ENCODE data around the gene LMBR1L. TPM values are rescaled to one million over a fixed set of nuclear protein-coding genes. Genes with fewer than 3 reads are reported as not detected.

LMBR1L gene
- total RNA-seq, 4 donors from 2014 or later = 25.6 to 94.2 (median 54.5) TPM

GRCh38 chr12:49055092-49055491 is 55.6 kb downstream of the LMBR1L start:
- TF ChIP-seq, protein P1, sequence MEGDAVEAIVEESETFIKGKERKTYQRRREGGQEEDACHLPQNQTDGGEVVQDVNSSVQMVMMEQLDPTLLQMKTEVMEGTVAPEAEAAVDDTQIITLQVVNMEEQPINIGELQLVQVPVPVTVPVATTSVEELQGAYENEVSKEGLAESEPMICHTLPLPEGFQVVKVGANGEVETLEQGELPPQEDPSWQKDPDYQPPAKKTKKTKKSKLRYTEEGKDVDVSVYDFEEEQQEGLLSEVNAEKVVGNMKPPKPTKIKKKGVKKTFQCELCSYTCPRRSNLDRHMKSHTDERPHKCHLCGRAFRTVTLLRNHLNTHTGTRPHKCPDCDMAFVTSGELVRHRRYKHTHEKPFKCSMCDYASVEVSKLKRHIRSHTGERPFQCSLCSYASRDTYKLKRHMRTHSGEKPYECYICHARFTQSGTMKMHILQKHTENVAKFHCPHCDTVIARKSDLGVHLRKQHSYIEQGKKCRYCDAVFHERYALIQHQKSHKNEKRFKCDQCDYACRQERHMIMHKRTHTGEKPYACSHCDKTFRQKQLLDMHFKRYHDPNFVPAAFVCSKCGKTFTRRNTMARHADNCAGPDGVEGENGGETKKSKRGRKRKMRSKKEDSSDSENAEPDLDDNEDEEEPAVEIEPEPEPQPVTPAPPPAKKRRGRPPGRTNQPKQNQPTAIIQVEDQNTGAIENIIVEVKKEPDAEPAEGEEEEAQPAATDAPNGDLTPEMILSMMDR (IDR thresholded peaks at IDR 0.05; ENCODE audit: low read depth) = no peak

GRCh38 chr12:49054524-49054923 is 56.1 kb downstream of the LMBR1L start:
- TF ChIP-seq, protein P1 (IDR thresholded peaks at IDR 0.05; ENCODE audit: low read depth) = no peak

DNA sequence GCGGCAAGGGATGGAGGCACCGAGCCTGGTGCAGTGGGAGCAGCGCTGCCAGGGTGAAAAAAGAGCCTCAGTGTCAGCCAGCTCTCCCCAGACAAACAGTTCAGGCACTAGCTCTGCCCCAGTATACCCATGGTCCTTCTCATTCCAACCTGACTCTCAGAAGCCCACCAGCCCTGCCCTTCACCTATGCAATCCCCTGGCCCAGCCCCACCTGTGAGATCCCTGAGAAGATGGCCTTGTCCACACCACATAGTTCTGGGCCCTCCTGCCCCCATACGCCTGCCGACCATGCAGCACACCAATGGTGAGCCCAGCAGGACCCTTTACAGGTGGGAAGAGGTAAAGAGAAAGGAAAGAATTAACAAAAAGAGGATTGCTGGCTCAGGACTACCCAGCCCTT is 56.6 kb downstream of the LMBR1L start:
- TF ChIP-seq, protein P1 (IDR thresholded peaks at IDR 0.05; ENCODE audit: low read depth) = no peak

GRCh38 chr12:49052451-49053208 is 58.0 kb downstream of the LMBR1L start:
- TF ChIP-seq, protein P1 (IDR thresholded peaks at IDR 0.05; ENCODE audit: low read depth) = no peak

DNA sequence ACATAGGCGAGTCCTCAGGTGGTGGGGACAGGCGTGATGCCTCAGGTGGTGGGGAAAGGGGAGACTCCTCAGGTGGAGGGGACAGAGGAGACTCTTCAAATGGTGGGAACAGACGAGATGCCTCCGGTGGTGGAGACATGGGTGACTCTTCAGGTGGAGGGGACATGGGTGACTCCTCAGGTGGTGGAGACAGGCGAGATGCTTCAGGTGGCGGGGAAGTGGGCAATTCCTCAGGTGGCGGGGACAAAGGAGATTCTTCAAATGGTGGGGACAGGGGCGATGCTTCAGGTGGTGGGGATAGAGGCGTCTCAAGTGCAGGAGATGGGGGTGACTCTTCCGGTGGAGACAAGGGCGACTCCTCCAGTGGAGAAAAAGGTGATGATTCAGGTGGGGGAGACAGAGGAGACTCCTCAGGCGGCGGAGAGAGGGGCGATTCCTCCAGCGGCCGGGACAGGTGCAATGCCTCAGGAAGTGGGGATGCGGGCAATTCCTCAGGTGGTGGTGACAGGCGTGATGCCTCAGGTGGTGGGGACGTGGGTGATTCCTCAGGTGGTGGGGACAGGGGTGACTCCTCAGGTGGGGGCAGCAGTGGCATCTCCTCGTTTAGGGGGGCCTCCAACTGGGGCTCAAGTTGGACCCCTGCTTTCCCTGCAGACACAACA is 58.7 kb downstream of the LMBR1L start:
- TF ChIP-seq, protein P1 (IDR thresholded peaks at IDR 0.05; ENCODE audit: low read depth) = no peak

DNA sequence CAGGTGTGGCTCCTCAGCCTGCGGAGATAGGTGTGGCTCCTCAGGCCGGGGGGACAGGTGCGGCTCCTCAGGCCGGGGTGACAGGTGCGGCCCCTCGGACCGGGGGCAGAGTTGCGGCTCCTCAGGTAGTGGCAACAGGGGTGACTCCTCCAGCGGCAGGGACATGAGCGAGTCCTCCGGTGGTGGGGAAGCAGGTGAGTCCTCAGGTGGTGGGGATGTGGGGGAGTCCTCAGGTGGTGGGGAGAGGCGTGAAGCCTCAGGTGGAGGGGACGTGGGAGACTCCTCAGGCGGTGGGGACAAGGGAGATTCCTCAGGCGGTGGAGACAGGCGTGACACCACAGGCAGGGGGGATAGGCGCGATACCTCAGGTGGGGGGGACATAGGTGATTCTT is 59.3 kb downstream of the LMBR1L start:
- TF ChIP-seq, protein P1 (IDR thresholded peaks at IDR 0.05; ENCODE audit: low read depth) = no peak

DNA sequence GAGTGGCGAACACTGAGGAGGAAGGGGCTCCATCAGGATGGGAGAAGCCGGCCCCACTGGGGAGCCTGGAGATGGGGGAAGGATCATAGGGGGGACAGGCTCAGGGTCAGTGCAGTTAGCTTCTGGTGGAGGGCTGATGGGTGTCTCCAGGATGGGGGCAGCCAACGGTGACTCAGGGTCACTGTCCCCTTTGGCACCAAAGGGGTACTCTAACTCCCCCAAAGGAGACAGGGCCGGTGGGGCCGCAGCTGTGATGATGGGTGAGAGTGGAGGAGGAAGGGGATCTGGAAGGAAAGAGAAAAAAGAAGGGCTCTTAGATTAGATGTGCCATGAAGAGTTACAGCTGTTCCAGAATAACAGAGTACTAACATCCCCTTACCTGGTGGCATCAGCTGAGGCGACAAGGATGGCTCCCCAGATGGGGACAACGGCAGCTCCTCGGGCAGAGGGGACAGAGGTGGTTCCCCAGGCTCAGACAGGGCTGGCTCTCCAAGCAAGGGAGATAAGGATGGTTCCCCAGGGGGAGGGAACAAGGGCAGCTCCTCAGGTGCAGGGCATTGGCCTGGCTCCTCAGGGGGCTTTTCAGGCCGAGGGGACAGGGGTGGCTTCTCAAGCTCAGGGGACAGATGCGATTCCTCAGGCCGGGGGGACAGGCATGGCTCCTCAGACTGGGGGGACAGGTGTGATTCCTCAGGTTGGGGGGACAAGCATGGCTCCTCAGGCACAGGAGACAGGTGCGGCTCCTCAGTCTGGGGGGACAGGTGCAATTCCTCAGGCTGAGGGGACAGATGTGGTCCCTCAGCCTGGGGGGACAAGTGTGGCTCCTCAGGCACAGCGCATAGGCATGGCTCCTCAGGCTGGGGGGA is 59.9 kb downstream of the LMBR1L start:
- TF ChIP-seq, protein P1 (IDR thresholded peaks at IDR 0.05; ENCODE audit: low read depth) = no peak

Data from subcutaneous adipose tissue (tissue), 4 donors.